ENCODE measurements around the gene DCBLD2.

DNA sequence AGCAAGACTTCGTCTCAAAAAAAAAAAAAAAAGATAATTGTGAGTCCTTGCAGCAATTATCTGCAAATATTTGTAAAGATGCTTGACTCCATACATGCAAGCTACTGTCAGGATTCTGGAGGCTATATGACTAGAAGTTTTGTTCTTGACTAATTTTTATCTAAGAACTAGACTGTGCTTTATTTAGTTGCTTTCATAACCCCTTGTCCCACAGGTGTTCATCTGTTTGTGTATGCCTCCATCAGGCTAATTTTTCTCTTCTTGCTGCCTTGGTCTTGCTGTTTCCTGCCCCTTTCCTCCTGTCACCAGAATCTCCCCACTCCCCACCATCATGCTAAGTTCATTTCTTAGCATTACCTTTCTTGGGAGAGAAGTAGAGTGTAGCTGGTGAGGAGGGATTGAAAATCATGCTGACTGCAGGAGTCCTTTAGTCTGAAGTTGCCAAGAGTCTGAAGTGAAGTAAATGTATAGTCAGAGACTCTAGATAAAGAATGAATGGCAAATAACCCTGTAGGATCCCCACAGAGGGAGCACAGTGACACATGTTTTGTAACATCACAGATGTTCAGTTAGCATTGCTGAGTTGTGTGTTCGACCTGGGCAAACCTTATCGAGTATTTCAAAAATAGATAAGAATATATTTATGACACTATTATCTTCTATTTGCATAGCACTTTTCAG, 125.9 kb downstream of the DCBLD2 start:
- TF ChIP-seq POLR2A (IDR thresholded peaks at IDR 0.05), result no peak
- TF ChIP-seq, protein P1, sequence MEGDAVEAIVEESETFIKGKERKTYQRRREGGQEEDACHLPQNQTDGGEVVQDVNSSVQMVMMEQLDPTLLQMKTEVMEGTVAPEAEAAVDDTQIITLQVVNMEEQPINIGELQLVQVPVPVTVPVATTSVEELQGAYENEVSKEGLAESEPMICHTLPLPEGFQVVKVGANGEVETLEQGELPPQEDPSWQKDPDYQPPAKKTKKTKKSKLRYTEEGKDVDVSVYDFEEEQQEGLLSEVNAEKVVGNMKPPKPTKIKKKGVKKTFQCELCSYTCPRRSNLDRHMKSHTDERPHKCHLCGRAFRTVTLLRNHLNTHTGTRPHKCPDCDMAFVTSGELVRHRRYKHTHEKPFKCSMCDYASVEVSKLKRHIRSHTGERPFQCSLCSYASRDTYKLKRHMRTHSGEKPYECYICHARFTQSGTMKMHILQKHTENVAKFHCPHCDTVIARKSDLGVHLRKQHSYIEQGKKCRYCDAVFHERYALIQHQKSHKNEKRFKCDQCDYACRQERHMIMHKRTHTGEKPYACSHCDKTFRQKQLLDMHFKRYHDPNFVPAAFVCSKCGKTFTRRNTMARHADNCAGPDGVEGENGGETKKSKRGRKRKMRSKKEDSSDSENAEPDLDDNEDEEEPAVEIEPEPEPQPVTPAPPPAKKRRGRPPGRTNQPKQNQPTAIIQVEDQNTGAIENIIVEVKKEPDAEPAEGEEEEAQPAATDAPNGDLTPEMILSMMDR (IDR thresholded peaks at IDR 0.05), result no peak

Measured in suprapubic skin (tissue), 3 donors.